ENCODE results near the gene RAB11FIP3. TPM values are rescaled to one million over a fixed set of nuclear protein-coding genes. Genes with fewer than 3 reads are reported as not detected.

Gene RAB11FIP3
- total RNA-seq, 1 donor from 2014 or later, result 27.4 TPM

DNA sequence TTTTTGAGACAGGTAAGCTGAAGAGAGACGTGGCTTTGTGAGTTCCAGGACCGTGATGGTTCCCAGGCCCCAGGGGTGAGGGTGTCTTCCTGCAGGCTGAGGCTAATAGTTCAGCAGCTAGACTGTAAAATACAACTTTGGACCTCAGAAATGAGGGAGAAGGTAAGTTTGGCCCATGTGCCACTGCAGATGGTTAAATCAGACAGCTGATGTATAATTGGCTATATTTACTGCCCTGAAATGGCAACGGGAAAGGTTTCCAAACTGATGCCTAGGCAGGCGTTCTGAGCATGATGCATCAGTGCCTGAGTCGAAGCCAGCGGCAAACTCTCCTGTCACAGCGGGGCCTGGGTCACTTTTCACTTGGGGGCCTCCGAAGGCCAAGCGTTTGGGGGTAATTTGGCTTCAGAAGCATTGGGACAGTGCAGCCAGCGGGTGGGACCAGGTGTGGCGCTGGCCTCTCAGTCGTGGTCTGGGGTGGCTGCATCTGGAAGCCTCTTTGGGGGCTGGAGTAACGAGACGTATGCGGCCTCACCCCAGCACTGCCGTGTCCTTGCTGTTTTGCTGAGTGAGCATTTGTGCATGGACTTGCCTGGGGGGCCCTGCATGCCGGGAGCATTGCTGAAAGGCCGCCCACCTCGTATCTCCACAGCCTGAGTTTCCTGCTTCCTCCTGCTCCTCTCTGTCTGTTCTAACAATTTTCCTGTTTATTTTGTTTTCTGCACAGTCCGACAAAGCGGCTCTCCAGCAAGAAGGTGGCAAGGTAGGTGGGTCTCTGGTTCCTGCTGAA lies 70.8 kb downstream of the RAB11FIP3 start:
- intact Hi-C loops (cut with micrococcal nuclease), result no loop called here

DNA sequence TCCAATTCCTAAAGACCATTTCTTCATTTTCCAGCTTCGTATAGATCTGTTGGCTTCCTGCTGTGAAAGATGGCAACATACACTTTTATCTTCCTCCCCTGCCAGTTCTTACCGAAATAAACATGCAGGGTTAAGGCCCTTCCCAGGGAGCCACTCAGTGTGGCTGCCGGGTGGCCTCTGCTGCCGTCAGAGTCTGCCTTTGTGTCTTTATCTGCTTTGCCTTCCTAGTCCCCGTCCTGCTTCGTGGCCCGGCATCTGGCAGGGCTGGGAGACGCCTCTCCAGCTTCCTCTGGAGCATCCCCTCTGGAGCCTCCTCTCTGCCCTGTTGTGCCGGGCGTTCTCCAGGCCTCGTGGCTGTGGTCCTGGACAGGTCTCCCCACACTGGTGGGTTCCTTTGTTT lies 71.8 kb downstream of the RAB11FIP3 start:
- Histone ChIP-seq H3K36me3 (peaks cover 23% of the 10 kb centered on the region), H3K9me3 (replicated peaks) (no peaks in the 10 kb centered on the region), H3K4me3 (no peak overlapping the region), H3K27me3 (ENCODE audit: low read depth) (no peaks in the 10 kb centered on the region), H3K4me1 (peaks cover 20% of the 10 kb centered on the region), H3K27ac (replicated peaks) (no peak overlapping the region)
- no peak for DNase-seq
- intact Hi-C loops (cut with micrococcal nuclease), result no loop called here
- no peak for TF ChIP-seq CTCF (IDR thresholded peaks at IDR 0.05; ENCODE audit: borderline replicate concordance)

More for the DNA sequence above, 70.8 kb downstream of the RAB11FIP3 start:
- Histone ChIP-seq H3K36me3 (peaks cover 28% of the 10 kb centered on the region), H3K4me1 (peaks cover 14% of the 10 kb centered on the region), H3K27ac (replicated peaks) (no peak overlapping the region), H3K27me3 (ENCODE audit: low read depth) (no peaks in the 10 kb centered on the region), H3K9me3 (replicated peaks) (no peaks in the 10 kb centered on the region), H3K4me3 (no peak overlapping the region)
- no peak for DNase-seq
- no peak for TF ChIP-seq CTCF (IDR thresholded peaks at IDR 0.05; ENCODE audit: borderline replicate concordance)

GRCh38 chr16:499924-500323 lies 74.5 kb downstream of the RAB11FIP3 start:
- DNase-seq, result no peak
- H3K27ac ChIP-seq (replicated peaks), result no peak overlapping the region
- H3K36me3 ChIP-seq, result peaks cover 23% of the 10 kb centered on the region
- H3K9me3 ChIP-seq (replicated peaks), result no peaks in the 10 kb centered on the region
- no peak overlapping the region for H3K4me3 ChIP-seq
- H3K4me1 ChIP-seq, result peaks cover 31% of the 10 kb centered on the region
- H3K27me3 ChIP-seq (ENCODE audit: low read depth), result no peaks in the 10 kb centered on the region
- TF ChIP-seq CTCF (IDR thresholded peaks at IDR 0.05; ENCODE audit: borderline replicate concordance), result no peak
- intact Hi-C loops (cut with micrococcal nuclease), result no loop called here

- H3K27ac ChIP-seq (replicated peaks), result peak overlapping the region; percentile 51
- peaks cover 29% of the 10 kb centered on the region for H3K36me3 ChIP-seq
- no peaks in the 10 kb centered on the region for H3K27me3 ChIP-seq (ENCODE audit: low read depth)
- no peak for TF ChIP-seq CTCF (IDR thresholded peaks at IDR 0.05; ENCODE audit: borderline replicate concordance)
- DNase-seq, result peak; percentile 59
- H3K9me3 ChIP-seq (replicated peaks), result no peaks in the 10 kb centered on the region
- H3K4me3 ChIP-seq, result no peak overlapping the region
- peaks cover 31% of the 10 kb centered on the region for H3K4me1 ChIP-seq
- intact Hi-C loops (cut with micrococcal nuclease), result no loop called here
Observed at GRCh38 chr16:500709-501108, 75.3 kb downstream of the RAB11FIP3 start.

- intact Hi-C loops (cut with micrococcal nuclease), result no loop called here
- H3K27ac ChIP-seq (replicated peaks), result peak overlapping the region; percentile 75
- no peak for TF ChIP-seq CTCF (IDR thresholded peaks at IDR 0.05; ENCODE audit: borderline replicate concordance)
- no peak overlapping the region for H3K4me3 ChIP-seq
- peaks cover 31% of the 10 kb centered on the region for H3K4me1 ChIP-seq
- H3K27me3 ChIP-seq (ENCODE audit: low read depth), result no peaks in the 10 kb centered on the region
- no peak for DNase-seq
- peaks cover 37% of the 10 kb centered on the region for H3K36me3 ChIP-seq
- H3K9me3 ChIP-seq (replicated peaks), result no peaks in the 10 kb centered on the region
Observed at GRCh38 chr16:502179-502943, 76.9 kb downstream of the RAB11FIP3 start.
